ENCODE data around the gene RNPEP. TPM values are rescaled to one million over a fixed set of nuclear protein-coding genes. Genes with fewer than 3 reads are reported as not detected.

Gene RNPEP
- total RNA-seq, 1 donor = 74.2 TPM

DNA sequence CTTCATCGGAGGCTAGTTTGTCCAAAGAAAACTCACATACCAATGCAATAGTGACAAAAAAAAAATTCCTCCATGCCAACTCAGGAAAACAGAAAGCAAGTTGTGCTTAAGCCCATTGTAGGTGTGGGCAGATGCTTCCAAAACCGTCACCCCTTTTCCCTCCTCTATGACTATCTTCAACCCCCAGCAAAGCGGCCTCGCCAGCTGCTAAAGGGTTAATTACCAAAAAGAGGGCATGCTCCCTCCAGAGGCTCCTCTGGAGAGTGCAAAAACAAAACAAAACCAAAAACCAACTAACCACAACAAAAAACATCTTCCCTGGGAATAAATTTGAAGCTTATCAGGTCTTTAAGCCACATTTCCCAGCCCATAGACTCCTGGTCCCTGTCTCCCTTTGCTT, 37.3 kb upstream of the RNPEP start:
- H3K4me3 ChIP-seq (ENCODE audit: insufficient read depth, low read length) = peak overlapping the region; percentile 86

DNA sequence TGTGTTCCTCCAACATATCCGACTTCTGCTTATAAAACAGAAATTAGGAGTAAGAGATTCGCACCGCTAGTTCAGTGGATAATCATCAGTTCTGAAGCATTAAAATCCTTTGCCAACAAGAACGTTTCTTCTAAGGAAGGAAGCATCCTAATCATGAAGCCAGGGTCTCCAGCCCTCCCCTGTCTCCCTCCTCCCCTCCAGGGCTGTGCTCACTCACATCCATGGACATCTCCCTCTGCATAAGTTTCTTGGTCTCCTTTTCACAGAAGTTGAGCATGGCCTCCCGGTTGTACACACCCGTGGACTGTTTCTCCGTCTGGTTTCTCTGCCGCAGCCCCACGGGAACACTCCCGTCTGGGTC, 36.6 kb upstream of the RNPEP start:
- TF ChIP-seq, protein P1, sequence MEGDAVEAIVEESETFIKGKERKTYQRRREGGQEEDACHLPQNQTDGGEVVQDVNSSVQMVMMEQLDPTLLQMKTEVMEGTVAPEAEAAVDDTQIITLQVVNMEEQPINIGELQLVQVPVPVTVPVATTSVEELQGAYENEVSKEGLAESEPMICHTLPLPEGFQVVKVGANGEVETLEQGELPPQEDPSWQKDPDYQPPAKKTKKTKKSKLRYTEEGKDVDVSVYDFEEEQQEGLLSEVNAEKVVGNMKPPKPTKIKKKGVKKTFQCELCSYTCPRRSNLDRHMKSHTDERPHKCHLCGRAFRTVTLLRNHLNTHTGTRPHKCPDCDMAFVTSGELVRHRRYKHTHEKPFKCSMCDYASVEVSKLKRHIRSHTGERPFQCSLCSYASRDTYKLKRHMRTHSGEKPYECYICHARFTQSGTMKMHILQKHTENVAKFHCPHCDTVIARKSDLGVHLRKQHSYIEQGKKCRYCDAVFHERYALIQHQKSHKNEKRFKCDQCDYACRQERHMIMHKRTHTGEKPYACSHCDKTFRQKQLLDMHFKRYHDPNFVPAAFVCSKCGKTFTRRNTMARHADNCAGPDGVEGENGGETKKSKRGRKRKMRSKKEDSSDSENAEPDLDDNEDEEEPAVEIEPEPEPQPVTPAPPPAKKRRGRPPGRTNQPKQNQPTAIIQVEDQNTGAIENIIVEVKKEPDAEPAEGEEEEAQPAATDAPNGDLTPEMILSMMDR (IDR thresholded peaks at IDR 0.05; ENCODE audit: extremely low read depth, low read depth, low read length) = no peak
- H3K36me3 ChIP-seq (ENCODE audit: insufficient read depth, low read length) = no peaks in the 10 kb centered on the region

More for the DNA sequence above, 37.3 kb upstream of the RNPEP start:
- peaks cover 20% of the 10 kb centered on the region for H4K20me1 ChIP-seq (ENCODE audit: insufficient read depth, low read length)
- no peaks in the 10 kb centered on the region for H3K27me3 ChIP-seq (ENCODE audit: insufficient read depth, low read length)
- H3K4me2 ChIP-seq (ENCODE audit: insufficient read depth, low read length) = peak overlapping the region; percentile 89
- TF ChIP-seq, protein P1 (IDR thresholded peaks at IDR 0.05; ENCODE audit: extremely low read depth, low read depth, low read length) = peak; percentile 66
- peak; percentile 49 for DNase-seq (ENCODE audit: insufficient read length, low spot score, missing footprints)
- H3K9me3 ChIP-seq (ENCODE audit: low read depth, low read length) = no peaks in the 10 kb centered on the region
- no peak overlapping the region for H3K27ac ChIP-seq (ENCODE audit: low read depth, low read length)
- no peak overlapping the region for H2AFZ ChIP-seq (ENCODE audit: low read length)
- peaks cover 32% of the 10 kb centered on the region for H3K79me2 ChIP-seq (ENCODE audit: insufficient read depth, low read length)
- no peaks in the 10 kb centered on the region for H3K36me3 ChIP-seq (ENCODE audit: insufficient read depth, low read length)
- H3K4me1 ChIP-seq (ENCODE audit: insufficient read depth, low read length) = peaks cover 51% of the 10 kb centered on the region

DNA sequence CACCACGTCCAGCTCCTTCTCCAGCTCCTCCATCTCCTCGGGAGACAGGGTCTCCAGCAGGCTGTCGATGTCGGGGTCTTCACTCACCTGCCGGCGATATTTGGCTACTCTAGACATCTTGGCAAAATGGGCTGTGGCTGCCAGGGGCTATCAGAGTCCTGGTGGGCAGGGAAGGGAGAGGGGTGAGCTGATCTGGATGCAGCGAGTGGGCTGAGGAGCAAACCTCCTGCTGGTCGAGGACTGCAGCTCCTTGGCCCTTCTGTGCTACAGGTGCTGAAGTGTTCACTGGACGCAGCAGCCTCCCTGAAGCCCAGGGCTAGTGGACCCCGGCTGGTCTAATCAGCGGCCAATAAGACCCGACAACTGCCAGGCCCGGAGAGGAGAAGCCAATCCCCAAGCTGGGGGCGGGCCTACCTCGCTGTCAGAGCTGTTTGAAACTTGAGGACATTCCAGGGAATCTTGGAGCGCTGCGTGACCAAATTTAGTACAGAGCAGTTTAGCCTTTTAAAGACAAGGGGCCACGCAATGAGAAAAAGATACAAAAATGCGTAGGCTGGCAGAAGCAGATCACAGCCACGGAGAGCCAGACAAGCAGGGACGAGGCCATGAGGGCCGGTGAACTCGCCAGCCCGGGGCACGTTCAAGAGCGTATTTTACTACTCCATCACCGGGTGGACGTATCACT, 36.1 kb upstream of the RNPEP start, which contains the start of gene LMOD1:
Gene LMOD1 (minus strand): TSS at position 325 of the 685 bp plus-strand sequence. CDS start 208 bp downstream, at position 117.
- Histone ChIP-seq H3K27me3 (ENCODE audit: insufficient read depth, low read length) (no peaks in the 10 kb centered on the region), H2AFZ (ENCODE audit: low read length) (peak within 1 kb of the TSS; percentile 79), H3K9me3 (ENCODE audit: low read depth, low read length) (no peaks in the 10 kb centered on the region), H3K4me3 (ENCODE audit: insufficient read depth, low read length) (peak within 1 kb of the TSS; percentile 86), H3K4me2 (ENCODE audit: insufficient read depth, low read length) (peak within 1 kb of the TSS; percentile 89), H3K79me2 (ENCODE audit: insufficient read depth, low read length) (peaks cover 32% of the 10 kb centered on the region), H4K20me1 (ENCODE audit: insufficient read depth, low read length) (peaks cover 20% of the 10 kb centered on the region), H3K4me1 (ENCODE audit: insufficient read depth, low read length) (peaks cover 52% of the 10 kb centered on the region), H3K27ac (ENCODE audit: low read depth, low read length) (peak within 1 kb of the TSS; percentile 90), H3K36me3 (ENCODE audit: insufficient read depth, low read length) (no peaks in the 10 kb centered on the region)
- peak; percentile 91 for DNase-seq (ENCODE audit: insufficient read length, low spot score, missing footprints)
- TF ChIP-seq, protein P1 (IDR thresholded peaks at IDR 0.05; ENCODE audit: extremely low read depth, low read depth, low read length) = no peak

More for the DNA sequence above, 36.6 kb upstream of the RNPEP start:
- peak overlapping the region; percentile 90 for H3K27ac ChIP-seq (ENCODE audit: low read depth, low read length)
- peak overlapping the region; percentile 73 for H2AFZ ChIP-seq (ENCODE audit: low read length)
- H4K20me1 ChIP-seq (ENCODE audit: insufficient read depth, low read length) = peaks cover 20% of the 10 kb centered on the region
- H3K79me2 ChIP-seq (ENCODE audit: insufficient read depth, low read length) = peaks cover 32% of the 10 kb centered on the region
- H3K4me2 ChIP-seq (ENCODE audit: insufficient read depth, low read length) = peak overlapping the region; percentile 89
- no peaks in the 10 kb centered on the region for H3K27me3 ChIP-seq (ENCODE audit: insufficient read depth, low read length)
- H3K4me3 ChIP-seq (ENCODE audit: insufficient read depth, low read length) = peak overlapping the region; percentile 86
- H3K4me1 ChIP-seq (ENCODE audit: insufficient read depth, low read length) = peaks cover 52% of the 10 kb centered on the region
- DNase-seq (ENCODE audit: insufficient read length, low spot score, missing footprints) = no peak
- no peaks in the 10 kb centered on the region for H3K9me3 ChIP-seq (ENCODE audit: low read depth, low read length)

DNA sequence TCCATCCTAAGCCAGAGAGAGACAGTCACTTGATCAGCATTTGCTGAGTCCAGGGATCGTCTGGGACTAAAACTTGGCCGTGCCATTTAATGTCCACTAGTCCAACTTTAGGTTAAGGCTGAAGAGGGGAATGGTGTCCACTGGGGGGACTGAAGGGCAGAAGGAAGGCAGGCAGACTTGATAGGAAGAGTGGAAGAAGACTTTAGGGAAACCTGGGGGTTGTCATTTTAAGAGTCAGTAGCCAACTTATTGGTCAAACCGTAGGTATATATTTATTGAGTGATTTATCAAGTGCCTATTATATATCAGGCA, 34.8 kb upstream of the RNPEP start:
- Histone ChIP-seq H3K27ac (ENCODE audit: low read depth, low read length) (peak overlapping the region; percentile 90), H3K4me2 (ENCODE audit: insufficient read depth, low read length) (peak overlapping the region; percentile 89), H3K27me3 (ENCODE audit: insufficient read depth, low read length) (no peaks in the 10 kb centered on the region), H3K9me3 (ENCODE audit: low read depth, low read length) (no peaks in the 10 kb centered on the region), H2AFZ (ENCODE audit: low read length) (peak overlapping the region; percentile 79), H3K79me2 (ENCODE audit: insufficient read depth, low read length) (peaks cover 28% of the 10 kb centered on the region), H3K4me1 (ENCODE audit: insufficient read depth, low read length) (peaks cover 49% of the 10 kb centered on the region), H3K4me3 (ENCODE audit: insufficient read depth, low read length) (peak overlapping the region; percentile 86), H4K20me1 (ENCODE audit: insufficient read depth, low read length) (peaks cover 17% of the 10 kb centered on the region), H3K36me3 (ENCODE audit: insufficient read depth, low read length) (no peaks in the 10 kb centered on the region)
- TF ChIP-seq, protein P1 (IDR thresholded peaks at IDR 0.05; ENCODE audit: extremely low read depth, low read depth, low read length) = peak; percentile 15
- DNase-seq (ENCODE audit: insufficient read length, low spot score, missing footprints) = no peak
